CD4-positive, alpha-beta T cell (primary cell): Measurements from ENCODE around the gene RBM42. TPM values are rescaled to one million over a fixed set of nuclear protein-coding genes. Genes with fewer than 3 reads are reported as not detected.

ENCODE experiments used
- ATAC-seq: fragments of 200-7000 bp; cut with Tn5 transposase; one replicate; pipeline ENCODE4 v1.10.0; 2022; ENCODE audit warnings: mild to moderate bottlenecking; ENCODE audit not compliant: poor library complexity
- CTCF ChIA-PET: fragments of 350-600 bp; sonication (Branson Sonifier 250); formaldehyde crosslinking; loops from one replicate; lab custom pipeline; 2021; ENCODE audit warnings: antibody characterized with exemption, inconsistent platforms; lab: Charles Lee
- POLR2A ChIA-PET: fragments of 350-600 bp; sonication (Branson Sonifier 250); formaldehyde crosslinking; loops from one replicate; lab custom pipeline; 2021; ENCODE audit warnings: antibody characterized with exemption, inconsistent platforms; lab: Charles Lee
- DNase-seq, 14 experiments: peaks; one replicate each; pipeline ENCODE4 v3.0.0-alpha.2; 2013 to 2020; ENCODE audit warnings: mixed read lengths in 2 of 14
- H3K27ac ChIP-seq, 2 donors: one replicate each; pipeline versions ENCODE4 v1.5.1 to v1.7.0; 2013; ENCODE audit warnings: low read length in 2 of 2, low read depth in 1 of 2, mild to moderate bottlenecking in 1 of 2
- H3K27me3 ChIP-seq, 2 experiments: 1 replicate in 1 of 2; 2 replicates in 1 of 2; pipeline versions ENCODE4 v1.6.1 to v1.7.0; 2013; ENCODE audit warnings: low read length in 2 of 2, control low read depth in 1 of 2, mild to moderate bottlenecking in 1 of 2, moderate library complexity in 1 of 2; ENCODE audit not compliant: insufficient read depth in 2 of 2, control insufficient read depth in 1 of 2
- H3K36me3 ChIP-seq: one replicate; pipeline ENCODE4 v1.6.1; 2013; ENCODE audit warnings: low read length, control low read depth; ENCODE audit not compliant: insufficient read depth
- H3K4me1 ChIP-seq: one replicate; pipeline ENCODE4 v1.6.1; 2013; ENCODE audit warnings: low read length, control low read depth; ENCODE audit not compliant: insufficient read depth
- H3K4me3 ChIP-seq: one replicate; pipeline ENCODE4 v1.5.1; 2013; ENCODE audit warnings: mild to moderate bottlenecking, low read length, moderate library complexity
- H3K9me3 ChIP-seq, 2 experiments: 1 replicate in 1 of 2; 2 replicates in 1 of 2; pipeline versions ENCODE4 v1.6.1 to v1.7.0; 2013; ENCODE audit warnings: low read length in 2 of 2, mild to moderate bottlenecking in 2 of 2, control low read depth in 1 of 2, moderate library complexity in 1 of 2; ENCODE audit not compliant: control insufficient read depth in 1 of 2, insufficient read depth in 1 of 2
- H3K27ac Mint-ChIP-seq: one replicate; pipeline ENCODE4 v1.8.0; 2020; ENCODE audit warnings: mixed read lengths
- H3K27me3 Mint-ChIP-seq: one replicate; pipeline ENCODE4 v1.8.0; 2021; ENCODE audit warnings: mixed read lengths
- H3K36me3 Mint-ChIP-seq: one replicate; pipeline ENCODE4 v1.8.0; 2021; ENCODE audit warnings: low read depth, mixed read lengths
- H3K4me1 Mint-ChIP-seq: one replicate; pipeline ENCODE4 v1.8.0; 2021; ENCODE audit warnings: low read depth, mixed read lengths
- H3K4me3 Mint-ChIP-seq: one replicate; pipeline ENCODE4 v1.8.0; 2020; ENCODE audit warnings: mild to moderate bottlenecking, mixed read lengths
- H3K9me3 Mint-ChIP-seq: one replicate; pipeline ENCODE4 v1.8.0; 2020; ENCODE audit warnings: mixed read lengths
- CTCF ChIP-seq: fragments of 200-600 bp; IDR thresholded peaks from one replicate; pipeline ENCODE4 v1.8.0; 2022; ENCODE audit warnings: antibody characterized with exemption, mild to moderate bottlenecking
- intact Hi-C, 2 experiments: fragments of 100-400 bp; cut with DNase I in 1 of 2; cut with micrococcal nuclease in 1 of 2; formaldehyde crosslinking; loops; one replicate each; pipeline versions ENCODE4 v1.15.1 to v1.9.0; 2023 to 2025; cut with DNase I, micrococcal nuclease
- total RNA-seq, 174 experiments: library from RNA in 2 of 174; stranded (reverse) in 2 of 174; gene quantifications; one replicate each; pipeline ENCODE4 v1.2.3 and lab custom pipeline; 2021 to 2026

Gene RBM42
- total RNA-seq, 2 experiments from 2014 or later: 45.7 to 48.8 TPM

- H3K36me3 ChIP-seq: peaks cover 32% of the 10 kb centered on the region
- TF ChIP-seq CTCF: no peak
- POLR2A ChIA-PET: no interaction called here
- no peak overlapping the region for H3K4me3 ChIP-seq
- Mint-ChIP-seq H3K4me1 (no peaks in the 10 kb centered on the region), H3K36me3 (peaks cover 34% of the 10 kb centered on the region), H3K4me3 (no peak overlapping the region), H3K9me3 (no peaks in the 10 kb centered on the region), H3K27ac (no peak overlapping the region), H3K27me3 (peaks cover 6% of the 10 kb centered on the region)
- H3K9me3 ChIP-seq: no peaks in the 10 kb centered on the region
- ATAC-seq: no peak
- DNase-seq: no peak
- intact Hi-C loops: no loop called here
- H3K27ac ChIP-seq: no peak overlapping the region
- H3K4me1 ChIP-seq: no peaks in the 10 kb centered on the region
- H3K27me3 ChIP-seq: peaks cover 4 to 6% of the 10 kb centered on the region in 2 experiments
- CTCF ChIA-PET: no interaction called here
Observed at GRCh38 chr19:35665604-35666003, 36.8 kb downstream of the RBM42 start.

GRCh38 chr19:35666251-35666913 lies 37.5 kb downstream of the RBM42 start, which contains the start of gene UPK1A:
Gene UPK1A, plus strand, starts transcription at chr19:35666517. Its CDS starts 296 bp downstream, at chr19:35666813.
- TF ChIP-seq CTCF: no peak
- H3K27ac ChIP-seq: no peak within 1 kb of the TSS
- DNase-seq (no peak), ATAC-seq (no peak)
- Mint-ChIP-seq H3K27ac (no peak within 1 kb of the TSS), H3K9me3 (no peaks in the 10 kb centered on the region), H3K27me3 (peaks cover 6% of the 10 kb centered on the region), H3K36me3 (peaks cover 30% of the 10 kb centered on the region), H3K4me3 (no peak within 1 kb of the TSS), H3K4me1 (no peaks in the 10 kb centered on the region)
- H3K4me3 ChIP-seq: no peak within 1 kb of the TSS
- peaks cover 4 to 6% of the 10 kb centered on the region in 2 experiments for H3K27me3 ChIP-seq
- intact Hi-C loops: no loop called here
- H3K36me3 ChIP-seq: peaks cover 24% of the 10 kb centered on the region
- no peaks in the 10 kb centered on the region for H3K4me1 ChIP-seq
- ChIA-PET POLR2A (no interaction called here), CTCF (no interaction called here)
- no peaks in the 10 kb centered on the region for H3K9me3 ChIP-seq

GRCh38 chr19:35669566-35669965 lies 40.7 kb downstream of the RBM42 start:
- H3K27ac ChIP-seq: no peak overlapping the region
- Mint-ChIP-seq H3K27ac (no peak overlapping the region), H3K9me3 (no peaks in the 10 kb centered on the region), H3K4me1 (peaks cover 10% of the 10 kb centered on the region), H3K27me3 (peaks cover 24% of the 10 kb centered on the region), H3K4me3 (no peak overlapping the region), H3K36me3 (peaks cover 5% of the 10 kb centered on the region)
- H3K27me3 ChIP-seq: peaks cover 11 to 13% of the 10 kb centered on the region in 2 experiments
- no peak for ATAC-seq
- H3K9me3 ChIP-seq: no peaks in the 10 kb centered on the region
- TF ChIP-seq CTCF: no peak
- CTCF ChIA-PET: no interaction called here
- intact Hi-C loops: no loop called here
- POLR2A ChIA-PET: no interaction called here
- no peak overlapping the region for H3K4me3 ChIP-seq
- peaks cover 7% of the 10 kb centered on the region for H3K36me3 ChIP-seq
- peaks cover 12% of the 10 kb centered on the region for H3K4me1 ChIP-seq
- no peak for DNase-seq
